Colon (tissue), 2 donors: ENCODE data around the gene SLC7A8.

ENCODE experiments used
- FAIRE-seq: peaks from 2 replicates; lab custom pipeline; 2012; peaks lifted over from hg19 to GRCh38; lab: Jason Lieb, UNC
- donor health status: control.
- donor health status: control.

The SLC7A8 gene

DNA sequence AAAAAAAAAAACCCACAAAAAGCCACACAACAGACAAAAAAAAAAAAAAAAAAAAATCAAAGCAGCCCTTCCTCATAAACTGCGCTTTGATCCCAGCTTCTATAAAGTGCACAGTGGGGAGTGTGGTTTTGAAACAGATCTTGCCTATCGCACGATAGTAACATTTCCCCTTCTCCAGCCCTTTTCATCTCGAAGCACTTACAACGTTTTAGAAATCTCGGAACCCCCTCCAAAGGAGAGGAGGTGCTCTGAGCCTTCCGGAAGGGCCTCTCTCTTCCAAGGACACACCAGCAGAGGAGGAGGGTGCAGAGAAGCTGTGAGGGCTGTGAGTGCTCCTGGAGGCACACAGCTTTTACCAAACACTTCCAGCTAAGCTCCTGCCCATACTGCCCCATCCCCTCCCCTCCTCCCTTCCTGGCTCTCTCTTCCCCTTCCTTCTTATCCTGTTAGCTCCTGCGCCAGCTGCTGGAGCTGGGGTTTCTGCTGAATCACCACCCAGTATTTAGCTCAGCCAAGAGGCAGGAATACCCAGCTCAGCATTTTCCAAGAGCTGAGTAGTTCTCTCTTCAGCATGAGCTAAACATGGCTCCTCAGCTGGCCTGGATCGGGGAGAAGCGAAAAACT is 28.4 kb downstream of the SLC7A8 start:
- no peak for FAIRE-seq

DNA sequence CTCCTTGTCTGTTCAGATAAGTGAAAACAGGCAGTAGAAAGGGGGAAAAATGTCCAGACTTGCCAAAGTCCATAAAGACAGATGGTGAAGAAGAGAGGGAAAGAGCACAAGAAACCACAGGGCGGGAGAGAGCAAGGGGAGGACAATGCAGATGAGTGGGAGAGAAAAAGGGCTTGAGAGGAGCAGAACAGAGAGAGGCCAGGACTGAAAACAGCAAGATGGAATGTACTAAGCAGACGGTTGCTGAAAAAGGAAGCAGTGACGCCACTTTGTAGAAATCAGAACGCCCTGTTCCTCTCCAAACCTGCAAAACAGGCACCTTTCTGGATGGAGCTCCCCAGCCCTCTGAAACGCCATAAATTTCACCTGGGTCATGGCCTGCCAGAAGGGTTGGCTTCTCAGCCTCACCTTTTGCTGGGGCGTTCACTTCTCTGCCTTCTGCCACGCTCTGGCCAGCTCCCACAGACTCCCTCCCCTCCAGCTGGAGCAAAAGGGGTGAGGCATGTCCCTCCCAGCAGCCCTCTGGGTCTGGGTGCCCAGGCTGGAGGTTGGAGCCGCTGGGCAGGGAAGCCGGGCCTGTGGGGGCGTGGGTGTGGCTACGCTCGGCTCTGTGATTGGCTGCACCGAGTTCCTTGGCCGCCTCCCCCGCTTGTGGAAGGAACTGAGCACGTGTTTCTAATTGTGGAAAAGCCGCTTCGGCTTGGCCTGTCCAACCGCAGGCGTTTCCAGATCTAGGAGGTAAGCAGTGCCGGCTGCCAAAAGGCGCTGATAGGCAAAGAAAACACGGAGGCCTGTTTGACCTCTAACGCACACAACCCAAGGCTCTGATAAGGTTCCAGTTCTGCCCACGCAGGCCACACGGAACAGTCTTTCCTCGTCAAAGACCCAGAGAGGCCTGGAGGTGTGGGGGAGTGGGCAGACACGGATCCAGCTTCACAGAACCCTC is 29.3 kb downstream of the SLC7A8 start:
- no peak for FAIRE-seq

DNA sequence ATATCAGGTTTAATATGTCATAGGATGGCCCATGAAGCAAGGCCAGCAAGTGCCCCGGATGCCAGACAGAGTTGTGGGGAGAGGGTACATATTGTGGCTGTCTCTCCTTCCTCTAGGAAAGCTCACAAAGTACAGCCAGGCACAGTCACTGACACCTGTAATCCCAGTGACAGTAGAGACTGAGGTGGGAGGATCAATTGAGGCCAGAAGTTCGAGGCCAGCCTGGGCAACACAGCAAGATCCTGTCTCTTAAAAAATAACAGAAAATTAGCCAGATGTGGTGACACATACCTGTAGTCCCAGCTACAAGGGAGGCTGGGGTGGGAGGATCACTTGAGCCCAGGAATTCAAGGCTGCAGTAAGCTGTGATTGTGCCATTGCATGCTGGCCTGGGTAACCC is 32.1 kb downstream of the SLC7A8 start:
- FAIRE-seq = no peak

DNA sequence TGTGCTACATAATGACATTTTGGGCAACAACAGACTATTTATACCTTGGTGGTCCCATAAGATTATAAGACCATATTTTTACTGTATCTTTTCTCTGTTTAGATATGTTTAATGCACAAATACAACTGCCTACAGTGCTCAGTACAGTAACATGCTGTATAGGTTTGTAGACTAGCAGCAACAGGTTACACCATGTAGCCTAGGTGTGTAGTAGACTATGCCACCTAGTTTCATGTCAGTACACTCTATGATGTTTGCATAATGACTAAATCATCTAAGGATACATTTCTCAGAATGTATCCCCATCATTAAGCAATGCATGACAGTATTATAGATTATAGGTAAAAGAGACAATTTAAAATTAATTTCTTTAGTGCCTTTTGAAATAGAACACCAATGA is 33.7 kb downstream of the SLC7A8 start:
- no peak for FAIRE-seq

DNA sequence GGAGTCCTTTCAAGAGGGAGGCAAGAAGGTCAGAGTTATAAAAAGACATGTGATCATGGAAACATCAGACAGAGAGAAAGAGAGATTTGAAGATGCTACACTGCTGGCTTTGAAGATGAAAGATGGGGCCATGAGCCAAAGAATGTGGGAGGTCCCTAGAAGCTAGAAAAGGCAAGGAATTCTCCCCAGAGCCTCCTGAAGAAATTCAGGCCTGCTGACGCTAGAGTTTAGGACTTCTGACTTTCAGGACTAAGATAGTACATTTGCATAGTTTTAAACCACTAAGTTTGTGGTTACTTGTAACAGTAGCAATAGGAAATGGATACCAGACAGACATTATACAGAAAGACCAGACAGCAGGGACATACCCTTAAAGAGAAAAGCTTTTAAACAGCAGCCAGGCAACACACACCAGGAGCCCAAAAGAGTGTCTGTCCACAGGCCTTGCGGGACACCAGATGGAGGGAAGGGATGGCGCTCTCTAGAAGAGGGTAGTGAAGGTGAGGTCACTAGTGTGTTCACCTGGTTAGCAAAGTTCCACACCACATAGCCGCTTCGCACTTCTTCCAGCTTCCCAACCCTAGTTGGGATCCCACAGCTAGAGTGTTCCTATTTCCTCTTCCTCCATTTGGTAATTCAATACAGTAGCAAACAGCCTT is 34.7 kb downstream of the SLC7A8 start:
- no peak for FAIRE-seq

DNA sequence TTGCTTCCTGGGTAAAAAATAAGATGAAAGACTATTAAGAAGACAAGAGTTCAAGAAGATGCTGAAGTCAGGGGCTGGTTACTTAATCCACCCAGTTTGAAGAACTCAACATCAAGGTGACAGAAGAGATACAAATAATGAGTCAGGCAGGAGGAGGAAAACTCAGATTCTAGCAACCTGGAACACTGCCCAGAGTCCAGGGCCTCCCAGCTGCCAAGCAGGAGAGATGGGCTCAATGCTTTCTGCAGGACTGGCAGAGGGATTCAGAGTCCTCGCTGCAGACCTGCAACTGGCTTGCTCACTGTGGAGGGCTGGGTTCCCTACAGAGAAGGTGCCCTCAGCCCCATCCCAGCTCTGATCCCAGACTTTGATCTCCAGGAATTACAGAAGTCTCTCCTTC is 35.8 kb downstream of the SLC7A8 start:
- no peak for FAIRE-seq

DNA sequence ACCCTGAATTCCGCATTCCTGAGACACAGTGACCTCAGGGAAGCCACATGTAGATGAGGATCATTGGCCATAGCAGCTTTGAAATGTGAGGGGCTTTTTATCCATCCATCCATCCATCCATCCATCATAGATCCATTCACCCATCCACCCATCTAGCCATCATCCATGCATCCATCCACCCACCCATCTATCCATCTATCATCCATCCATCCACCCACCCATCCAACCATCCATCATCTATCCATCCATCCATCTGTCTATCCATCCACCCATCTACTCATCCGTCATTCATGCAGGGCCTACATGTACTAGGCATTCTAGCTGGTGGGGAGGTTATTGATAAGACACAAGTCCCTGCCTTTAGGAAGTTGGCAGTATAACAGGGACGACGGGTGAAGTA is 36.5 kb downstream of the SLC7A8 start:
- no peak for FAIRE-seq

DNA sequence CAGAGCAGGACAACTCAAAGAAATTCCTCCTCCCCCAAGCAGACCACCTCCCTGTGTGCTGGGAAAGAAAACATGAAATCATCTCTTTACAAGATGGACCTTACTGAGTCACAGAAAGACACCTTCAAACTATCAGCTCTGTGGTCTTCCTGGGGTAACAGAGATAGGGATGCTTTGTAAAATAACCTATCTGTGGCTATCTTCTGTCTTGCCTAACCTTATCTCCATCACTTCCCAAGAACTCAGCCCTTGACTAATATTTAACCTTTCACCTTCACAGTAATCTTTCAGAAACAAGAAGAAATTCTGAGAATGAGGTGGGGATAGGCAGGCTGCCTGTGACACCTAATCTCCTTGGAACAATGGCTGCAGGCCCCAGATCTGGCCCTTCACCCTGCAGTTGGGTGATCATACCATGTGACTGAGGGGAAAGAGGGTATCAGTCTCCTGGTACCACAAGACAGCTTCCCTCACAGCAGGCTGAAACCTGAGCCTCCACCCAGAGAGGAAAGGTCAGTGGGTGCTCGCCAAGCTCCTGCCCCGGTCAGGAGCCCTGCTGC is 37.0 kb downstream of the SLC7A8 start:
- FAIRE-seq = no peak

DNA sequence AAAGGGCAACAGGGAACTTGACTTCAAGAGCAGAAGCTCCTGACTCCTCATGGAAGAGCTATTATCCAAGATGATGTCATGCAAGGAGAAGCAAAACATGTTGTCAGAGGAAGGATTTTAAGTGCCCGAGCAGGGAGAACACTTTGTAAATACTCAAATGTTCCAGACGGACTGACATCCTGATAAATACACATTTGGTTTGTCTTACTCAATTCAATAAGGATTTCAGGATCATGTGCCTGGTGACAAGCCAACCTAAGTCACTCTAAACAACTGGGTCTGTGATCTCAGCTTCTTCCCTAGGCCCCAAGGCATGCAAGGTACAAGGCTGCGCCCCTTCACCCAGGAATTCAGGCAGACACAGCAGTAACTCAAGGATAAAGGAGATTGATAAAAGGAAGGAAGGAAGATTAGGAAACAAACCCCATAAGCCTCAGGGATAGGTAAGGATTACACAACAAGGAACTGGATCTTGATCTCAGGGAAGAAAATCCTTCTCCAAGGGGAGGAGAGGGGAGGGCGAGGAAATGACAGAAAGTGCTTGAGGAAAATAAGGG is 37.6 kb downstream of the SLC7A8 start:
- no peak for FAIRE-seq

DNA sequence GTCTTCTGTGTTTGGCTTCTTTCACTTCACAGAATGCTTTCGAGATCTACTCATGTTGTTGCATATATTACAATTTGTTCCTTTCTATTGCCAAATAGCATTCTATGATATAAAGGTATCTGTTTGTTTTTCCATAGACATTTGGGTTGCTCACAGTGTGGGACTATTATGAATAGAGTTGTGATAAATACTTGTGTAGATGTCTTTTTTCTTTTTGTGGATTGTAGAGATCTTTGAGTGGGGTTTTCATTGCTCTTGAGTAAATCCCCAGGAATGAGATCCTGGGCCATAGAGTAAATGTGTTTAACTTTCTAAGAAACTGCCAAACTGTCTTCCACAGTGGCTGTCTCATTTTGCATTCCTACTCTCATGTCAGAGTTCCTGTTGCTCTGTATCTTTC is 39.5 kb downstream of the SLC7A8 start:
- no peak for FAIRE-seq

DNA sequence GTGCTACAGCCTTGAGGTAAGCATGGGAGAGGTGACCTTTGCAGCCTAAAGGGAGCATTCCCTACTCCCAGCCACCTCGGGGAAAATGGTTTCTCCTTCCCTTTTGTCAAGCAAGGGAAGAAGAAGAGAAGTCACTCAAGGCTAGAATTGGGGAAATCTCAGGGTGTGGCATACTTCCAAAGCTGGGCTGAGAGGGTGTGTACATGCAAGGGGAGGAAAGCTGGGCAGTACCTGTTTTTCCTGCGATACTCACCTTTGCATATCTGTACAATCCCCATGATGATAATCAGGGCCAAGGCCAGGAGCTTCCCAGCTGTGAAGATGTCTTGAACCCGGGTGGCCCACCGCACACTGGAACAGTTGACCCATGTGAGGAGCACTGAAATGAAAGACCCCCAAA is 40.6 kb downstream of the SLC7A8 start:
- FAIRE-seq = no peak

DNA sequence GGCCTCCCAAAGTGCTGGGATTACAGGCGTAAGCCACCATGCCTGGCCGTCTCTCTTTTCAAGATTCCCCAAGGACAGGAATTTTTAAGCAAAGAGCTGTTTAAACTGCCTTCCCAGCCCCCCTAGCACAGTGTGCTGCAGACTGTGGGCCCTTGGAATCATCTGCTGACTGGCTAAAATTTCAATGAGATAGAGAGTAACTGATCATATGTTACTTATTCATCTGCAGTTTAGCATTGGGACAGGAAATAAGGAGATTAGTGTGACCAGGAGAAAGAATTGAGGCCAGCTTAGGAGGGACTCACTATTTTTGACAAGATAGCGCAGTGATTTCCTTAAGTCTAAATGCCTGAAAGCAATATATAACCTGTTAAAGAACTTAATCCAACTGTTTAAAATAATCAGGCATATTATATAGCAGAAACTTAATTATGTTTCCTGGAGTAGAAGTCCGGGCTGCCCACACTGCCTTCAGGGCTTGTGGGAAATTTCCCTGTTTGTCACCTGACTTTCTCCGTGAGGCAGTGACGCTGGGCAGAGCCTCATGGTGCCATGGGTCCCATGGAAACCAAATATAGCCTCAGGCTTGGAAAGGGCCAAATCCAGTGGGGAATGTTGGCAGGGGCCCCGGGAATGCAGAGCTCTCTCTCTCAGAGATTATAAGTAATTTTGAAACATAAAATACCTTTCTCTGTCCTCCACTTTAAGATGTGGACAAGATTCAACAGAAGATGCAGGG is 41.6 kb downstream of the SLC7A8 start:
- FAIRE-seq = no peak

DNA sequence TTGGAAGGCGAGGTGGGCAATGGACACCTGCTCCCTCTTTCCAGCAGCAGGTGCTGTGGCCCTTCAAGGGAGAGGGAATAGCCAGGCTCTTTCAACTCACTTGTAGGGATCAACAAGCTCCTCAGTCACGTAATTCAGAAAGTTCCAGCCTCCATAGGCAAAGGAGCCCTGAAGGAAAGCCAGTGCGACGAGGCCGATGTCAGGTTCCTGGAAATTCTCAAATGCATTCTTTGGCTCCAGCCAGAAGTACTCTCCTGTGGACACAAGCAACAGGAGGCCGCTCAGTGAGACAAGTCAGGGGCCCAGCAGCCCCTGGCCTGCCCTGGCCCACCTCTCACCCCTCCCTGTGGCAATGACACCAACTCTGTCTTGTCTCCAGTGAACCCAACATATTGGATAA is 43.1 kb downstream of the SLC7A8 start:
- FAIRE-seq = no peak

DNA sequence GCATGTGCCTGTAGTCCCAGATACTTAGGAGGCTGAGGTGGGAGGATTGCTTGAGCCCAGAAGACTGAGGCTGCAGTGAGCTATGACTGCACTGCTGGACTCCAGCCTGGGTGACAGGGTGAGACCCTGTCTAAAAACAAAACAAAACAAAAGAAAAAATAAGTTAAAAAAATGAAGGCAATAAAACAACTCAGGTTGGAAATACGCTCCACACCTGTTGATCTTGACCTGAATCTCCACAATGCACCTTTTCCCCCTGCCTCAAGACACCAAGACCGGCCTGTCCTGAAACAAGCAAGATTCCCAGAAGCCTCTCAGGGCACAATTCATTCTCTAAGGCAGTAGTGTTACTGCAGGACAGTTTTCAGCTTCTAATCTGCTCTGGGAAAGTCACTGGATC is 43.6 kb downstream of the SLC7A8 start:
- no peak for FAIRE-seq

DNA sequence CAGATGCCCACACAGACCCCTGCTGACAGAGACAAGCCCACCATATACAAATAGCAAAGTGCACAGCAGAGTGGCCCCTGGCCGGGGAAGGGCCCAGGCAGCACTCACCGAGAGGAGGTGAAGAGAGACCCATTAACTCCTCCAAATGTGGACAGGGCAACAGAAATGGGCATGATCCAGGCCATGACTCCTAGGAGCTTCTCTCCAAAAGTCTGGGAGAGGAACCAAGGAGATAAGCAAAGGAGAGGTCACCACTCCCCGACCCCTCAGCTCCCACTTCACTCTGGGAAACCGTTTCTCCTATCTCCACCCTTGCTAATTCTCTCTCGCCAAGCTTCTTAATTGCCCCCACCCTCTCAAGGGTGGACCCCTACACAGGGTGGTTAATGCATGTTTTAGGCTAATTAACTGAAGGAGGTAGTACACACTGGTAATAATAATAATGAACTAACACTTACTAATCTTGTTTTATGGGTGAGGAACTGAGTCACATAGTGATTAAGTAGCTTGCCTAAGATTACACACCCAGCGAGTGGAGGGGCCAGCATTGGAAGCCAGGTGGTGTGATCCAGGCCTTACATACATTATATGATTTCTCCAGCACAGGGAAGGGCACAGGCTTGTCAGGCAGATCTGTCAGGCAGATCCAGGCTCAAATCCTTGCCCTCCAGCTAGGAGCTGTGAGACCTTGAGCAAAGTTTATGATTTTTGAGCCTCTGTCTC is 45.5 kb downstream of the SLC7A8 start:
- no peak for FAIRE-seq

DNA sequence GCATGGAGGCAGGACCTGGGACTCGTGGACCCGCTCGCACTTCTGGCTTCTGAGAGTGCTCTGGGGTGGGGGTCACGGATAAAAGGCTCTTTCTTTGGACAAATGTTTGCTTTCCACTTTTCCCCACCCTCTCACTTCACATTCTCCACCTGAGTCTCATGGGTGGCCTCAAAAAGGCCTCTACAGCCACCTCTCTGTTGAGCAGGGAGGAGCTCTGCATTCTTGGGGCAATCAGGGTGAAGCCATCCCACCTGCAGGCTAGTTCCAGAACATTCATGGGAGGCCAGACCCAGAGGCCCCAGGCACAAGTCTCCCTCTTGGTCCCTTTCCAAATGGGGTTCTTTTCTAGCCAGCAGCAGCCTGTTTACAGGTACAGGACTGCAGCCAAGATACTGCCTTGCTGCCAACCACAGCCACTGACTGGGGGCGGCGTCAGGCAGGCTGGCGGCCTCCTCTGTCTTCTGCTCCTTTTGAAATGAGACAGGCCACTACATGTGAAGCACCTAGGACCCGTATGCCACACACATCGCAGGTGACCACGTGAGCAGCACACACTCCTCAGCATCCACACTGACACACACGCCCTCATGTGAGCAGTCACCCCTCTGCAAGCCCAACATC is 46.2 kb downstream of the SLC7A8 start:
- no peak for FAIRE-seq

DNA sequence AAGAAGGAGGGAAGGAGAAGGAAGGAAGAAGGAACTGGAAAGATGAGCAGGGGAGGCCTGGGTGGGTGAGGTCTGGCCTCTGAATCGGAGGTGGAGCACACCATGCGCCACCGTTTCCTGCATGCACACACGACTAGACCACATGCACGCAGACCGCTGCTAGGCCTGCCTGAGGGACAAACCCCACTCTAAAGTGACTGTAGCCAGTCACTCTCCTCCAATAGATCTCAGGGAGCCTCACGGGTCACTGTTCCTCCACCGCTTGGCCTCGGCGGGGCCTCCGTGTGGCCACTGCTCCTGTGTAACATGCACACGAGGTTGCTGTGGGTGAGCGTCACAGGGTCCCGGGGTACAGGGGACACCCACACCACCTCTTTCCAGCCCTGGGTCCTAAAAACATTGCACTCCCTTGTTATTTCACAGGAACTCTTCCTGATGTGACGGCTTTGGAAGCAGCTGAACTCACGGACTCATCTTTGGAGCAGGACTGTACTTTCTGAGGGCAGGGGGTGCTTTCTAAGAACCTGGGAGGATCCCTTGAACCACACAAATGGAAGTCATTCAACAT is 46.8 kb downstream of the SLC7A8 start:
- no peak for FAIRE-seq

DNA sequence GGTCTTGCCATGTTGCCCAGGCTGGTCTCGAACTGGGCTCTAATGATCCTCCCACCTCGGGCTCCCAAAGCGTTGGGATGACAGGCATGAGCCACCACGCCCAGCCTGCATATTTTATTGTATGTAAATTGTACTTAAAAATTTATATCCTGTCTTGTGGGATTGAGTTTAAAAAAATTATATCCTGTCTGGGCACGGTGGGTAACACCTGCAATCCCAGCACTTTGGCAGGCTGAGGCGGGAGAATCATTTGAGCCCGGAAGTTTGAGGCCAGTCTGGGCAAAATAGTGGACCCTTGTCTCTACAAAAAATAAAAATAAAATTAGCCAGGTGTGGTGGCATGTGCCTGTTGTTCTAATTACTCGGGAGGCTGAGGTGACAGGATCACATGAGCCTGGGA is 50.5 kb downstream of the SLC7A8 start:
- FAIRE-seq = no peak

DNA sequence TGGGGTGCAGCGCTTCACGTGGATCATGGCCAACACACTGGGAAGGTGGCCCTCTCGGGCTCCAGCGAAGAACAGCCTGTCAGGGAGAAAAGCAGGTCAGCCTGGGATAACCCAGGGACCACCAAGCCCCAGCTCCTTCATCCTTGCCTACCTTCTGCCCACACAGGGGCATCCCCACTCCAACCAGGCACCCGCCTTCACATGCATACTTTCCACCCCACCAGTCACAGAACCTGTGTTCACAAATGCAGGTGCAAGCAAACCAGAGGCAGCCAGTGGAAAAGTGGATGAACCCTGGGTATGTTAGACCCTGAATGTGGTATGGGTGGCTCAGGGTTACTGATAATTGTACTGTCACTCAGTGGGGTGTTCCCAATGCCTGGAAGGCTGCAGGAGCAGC is 52.0 kb downstream of the SLC7A8 start:
- no peak for FAIRE-seq

DNA sequence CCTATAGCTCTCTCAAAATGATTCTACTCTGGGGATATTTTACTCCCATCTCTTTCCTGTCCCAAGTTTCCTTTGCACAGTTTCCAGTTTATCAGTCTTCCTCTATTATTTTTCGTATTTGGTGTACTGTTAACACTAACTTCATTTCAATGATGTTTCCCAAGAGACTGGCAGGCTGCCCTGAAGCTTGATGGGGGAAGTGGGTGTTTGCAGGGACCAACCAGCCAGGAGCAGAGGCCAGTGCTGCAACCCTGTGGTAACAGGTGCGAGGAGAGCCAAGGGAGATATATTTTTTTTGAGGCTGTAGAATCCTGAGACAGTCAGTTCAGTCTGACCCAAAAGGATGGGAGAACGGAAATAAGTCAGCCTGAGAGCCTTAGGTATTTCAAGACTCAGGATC is 52.6 kb downstream of the SLC7A8 start:
- FAIRE-seq = no peak
